Activated CD4-positive, alpha-beta T cell treated with anti-CD3 and anti-CD28 coated beads, Interleukin-2, amount 50 U/mL, for 48 hours (primary cell): ENCODE results near the gene RUVBL1.

Source experiments
- DNase-seq, 2 experiments: peaks; one replicate each; pipeline ENCODE4 v3.0.0-alpha.2; 2020

The RUVBL1 gene

DNA sequence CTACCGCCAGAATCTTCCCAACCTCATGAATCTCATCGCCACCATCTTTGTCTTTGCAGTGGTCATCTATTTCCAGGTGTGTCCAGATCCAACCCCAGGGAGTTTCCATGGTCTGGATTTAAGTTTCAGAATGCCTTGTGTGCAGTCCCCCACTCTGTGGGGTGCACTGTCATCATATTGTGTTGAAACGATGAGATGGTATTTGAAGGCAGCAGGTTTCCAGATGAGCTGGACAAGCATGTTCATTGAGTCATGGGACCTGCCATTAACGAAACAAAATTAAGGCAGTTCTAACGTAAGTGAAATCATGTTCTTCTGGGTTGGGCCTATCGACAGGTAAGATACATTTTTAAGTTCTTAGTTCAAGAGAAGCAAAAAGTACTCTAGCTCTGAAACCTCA is 58.6 kb downstream of the RUVBL1 start:
- no peak for DNase-seq

DNA sequence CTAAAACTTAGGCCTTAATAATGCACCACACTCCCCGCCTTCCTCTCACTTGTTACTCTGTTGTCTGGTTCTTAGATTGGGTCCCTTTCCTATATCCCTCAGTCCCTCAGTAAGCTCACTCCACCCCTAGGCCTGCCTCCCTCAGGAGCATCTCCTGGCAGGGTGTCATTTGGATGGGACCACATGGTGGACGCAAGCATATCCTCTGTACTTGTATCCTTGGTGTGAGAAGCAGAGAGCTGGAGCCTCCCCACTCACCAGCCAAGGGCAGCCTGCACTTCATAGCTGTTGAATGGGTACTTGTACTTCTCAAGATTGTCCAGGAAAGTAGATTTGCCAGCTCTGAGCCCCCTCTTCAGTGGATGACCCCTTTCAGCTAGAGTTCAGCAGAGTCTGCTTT is 59.7 kb downstream of the RUVBL1 start:
- no peak for DNase-seq

DNA sequence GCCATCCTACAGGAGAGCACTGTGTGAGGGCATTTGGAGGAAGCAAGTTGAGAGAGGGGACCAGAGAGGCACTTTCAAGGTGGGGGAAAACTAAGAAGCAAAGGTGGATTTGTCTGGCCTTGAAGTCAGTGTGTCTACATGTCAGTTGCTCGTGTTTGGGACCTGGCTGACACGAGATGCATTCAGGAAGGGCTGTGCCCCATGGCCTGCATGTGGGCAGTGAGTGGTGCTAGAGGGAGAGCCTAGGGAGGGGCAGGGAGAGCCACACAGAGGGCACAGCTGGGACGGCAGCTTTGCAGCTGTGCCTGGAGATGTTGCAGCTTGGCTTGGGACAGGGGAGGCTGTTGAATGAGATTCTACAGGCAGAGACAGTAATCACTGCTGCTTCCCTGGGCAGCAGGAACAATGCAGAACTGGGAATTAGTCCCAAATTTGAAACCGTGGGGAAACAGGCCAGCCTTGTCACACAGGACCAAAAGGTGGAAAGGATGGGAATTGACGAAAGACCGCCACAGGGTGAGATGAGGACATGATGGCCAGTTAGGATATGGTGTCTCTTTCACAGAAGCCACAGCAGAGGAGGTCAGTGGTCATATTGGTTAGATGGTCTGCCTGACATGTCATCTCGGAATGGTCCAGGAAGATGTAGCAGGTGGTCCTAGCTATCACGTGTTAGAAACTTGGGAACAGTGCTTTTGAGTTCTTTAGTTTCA is 61.4 kb downstream of the RUVBL1 start:
- DNase-seq = no peak

DNA sequence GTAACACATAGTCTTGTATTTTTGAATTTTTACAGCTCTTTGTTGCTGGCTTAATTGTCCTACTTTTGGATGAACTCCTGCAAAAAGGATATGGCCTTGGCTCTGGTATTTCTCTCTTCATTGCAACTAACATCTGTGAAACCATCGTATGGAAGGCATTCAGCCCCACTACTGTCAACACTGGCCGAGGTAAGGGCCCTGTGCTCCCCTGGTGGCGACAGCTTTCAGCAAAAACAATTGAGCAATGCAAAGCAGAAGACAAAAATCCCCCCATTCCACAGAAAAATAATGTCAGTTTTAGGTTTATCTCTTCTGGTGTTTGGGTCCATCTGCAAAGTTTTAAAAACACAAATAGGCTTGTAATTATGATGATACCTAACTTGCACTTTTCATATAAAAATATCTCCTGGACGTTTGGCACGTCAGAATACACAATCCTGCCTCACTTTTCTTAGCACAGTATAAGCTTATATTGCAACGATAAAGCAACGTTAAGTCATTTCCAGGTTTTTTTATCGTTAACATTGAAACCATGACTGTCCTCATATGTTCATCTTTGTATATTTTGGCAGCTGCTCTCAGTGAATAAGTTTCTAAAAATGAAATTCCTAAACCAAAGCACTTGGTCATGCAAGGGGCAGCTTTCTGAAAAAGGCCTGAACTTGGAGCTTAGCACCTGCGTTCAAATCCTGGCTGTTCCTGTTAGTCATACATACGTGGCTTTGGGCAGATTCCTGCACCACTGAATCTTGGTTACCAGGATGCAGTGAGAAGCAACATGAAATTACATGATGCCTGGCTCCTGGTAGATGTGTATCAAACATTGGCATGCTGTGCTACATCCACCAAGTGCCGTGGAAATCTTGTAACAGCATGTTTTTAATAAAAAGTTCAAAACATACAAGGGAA is 62.9 kb downstream of the RUVBL1 start:
- no peak for DNase-seq

DNA sequence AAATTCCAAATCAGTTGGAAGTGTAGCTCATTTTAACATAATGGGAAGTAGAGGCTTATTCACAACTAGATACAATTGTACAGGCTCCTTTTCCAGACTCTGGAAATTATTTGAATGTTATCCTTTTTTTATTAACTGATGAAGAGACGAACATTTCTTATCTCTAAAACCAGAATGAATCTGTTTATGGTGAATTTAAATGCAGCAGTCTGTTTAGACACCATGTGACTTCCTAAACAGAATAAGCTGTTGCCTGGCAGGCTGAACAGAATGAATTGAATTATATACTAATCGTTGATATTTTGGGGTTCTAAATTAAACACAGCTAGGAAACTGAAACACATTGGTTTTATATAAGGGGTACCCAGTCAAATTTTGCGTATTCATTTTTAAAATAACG is 67.4 kb downstream of the RUVBL1 start:
- no peak for DNase-seq

DNA sequence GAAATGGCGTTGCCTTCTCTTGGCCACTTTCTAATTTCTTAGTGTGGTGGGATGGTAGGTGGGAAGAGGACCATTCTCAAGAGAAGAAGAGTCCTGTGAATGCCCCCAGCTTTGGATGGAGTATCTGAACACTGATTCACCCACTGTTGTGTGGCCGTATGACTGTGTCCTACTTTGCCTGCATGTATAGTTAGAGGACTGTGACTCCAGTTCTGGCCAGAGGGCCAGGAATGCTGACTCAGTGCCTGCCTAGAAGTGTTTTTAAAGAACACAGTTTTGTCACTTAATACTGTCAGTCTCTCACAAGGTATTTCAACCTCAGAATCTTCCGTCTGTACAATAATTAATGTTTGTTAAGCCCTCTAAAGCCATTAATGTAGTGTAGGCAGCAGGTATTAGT is 69.2 kb downstream of the RUVBL1 start:
- DNase-seq = no peak

DNA sequence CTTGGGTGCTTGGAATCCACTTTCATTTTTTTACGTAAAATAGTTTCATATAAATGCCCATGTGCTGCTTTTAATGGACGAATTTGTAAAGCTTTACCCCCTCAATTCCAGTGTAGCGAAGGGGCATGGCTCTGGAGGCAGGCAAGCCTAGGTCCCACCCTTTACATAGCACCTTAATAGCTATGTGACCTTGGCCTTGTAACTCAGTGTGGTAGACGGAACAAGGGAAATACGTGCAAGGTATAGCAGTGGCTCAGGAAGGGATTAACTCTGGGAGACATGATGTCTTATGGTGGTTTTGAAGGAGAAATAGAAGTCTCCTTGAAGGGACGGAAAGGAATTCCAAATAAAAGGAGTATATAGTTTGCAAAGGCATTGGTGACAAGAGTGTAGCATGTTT is 70.0 kb downstream of the RUVBL1 start:
- DNase-seq = no peak

DNA sequence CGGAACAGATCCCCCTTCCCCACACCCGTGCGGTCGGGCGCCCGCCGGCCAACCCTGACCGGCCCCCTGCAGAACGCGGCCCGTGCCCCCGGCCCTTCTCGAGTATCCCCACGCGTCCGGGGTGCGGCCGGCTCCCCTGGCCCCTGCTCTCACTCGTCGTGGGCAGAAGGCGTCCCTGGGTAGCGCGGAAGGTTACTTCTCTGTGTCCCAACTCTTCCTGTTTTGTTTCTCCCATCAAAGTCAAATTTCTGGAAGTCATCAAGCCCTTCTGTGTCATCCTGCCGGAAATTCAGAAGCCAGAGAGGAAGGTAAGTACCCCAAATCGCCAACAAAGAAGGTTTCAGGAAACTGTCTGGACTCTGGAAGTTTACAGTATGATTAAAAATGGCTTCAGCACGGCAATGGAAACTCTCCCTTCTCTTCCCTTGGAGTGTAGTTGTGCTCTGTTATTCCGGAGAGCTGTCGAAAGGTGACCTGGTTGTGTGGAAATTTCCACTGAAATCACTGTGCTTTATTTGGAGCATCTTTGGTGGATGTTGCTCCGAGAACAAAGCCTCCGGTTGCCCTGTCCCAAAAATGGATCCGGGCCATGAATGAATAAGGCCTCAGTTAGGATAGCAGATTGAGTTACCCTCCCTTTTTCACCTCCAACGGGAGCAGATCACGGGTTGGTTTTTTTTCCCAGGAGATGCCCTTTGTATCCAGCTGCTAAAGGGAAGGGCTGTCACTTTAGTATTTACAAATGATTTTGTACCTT is 70.8 kb downstream of the RUVBL1 start:
- no peak for DNase-seq

DNA sequence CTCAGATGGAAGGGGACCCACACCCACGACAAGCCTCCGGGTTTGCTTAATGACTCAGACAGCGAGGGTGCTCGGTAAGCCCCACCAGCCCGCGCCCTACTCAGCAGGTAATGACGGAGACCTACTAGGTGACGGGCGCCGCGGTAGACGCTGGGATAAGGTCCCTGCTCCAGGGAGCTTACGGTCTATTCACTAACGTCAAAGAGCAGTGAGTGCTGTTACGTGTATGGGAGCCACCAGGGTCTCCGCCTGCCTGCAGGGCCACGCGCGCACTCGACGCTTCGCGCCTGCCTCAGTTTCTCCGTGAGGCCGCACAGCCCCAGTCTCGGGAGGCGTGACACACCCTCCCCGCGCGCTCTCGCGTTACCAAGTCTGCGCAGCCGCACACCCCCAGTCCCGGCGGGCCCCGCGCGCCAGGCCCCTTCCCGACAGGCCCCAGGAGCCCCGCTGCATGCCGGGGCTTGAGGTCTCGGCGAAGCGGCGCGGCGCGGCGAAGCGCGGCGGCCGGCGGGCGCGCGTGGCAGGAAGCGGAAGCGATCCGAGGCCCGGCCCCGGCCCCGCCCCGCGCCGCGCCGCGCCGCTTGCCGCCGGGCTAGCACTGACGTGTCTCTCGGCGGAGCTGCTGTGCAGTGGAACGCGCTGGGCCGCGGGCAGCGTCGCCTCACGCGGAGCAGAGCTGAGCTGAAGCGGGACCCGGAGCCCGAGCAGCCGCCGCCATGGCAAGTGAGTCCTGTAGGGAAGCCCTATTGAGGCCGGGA is 71.6 kb downstream of the RUVBL1 start, which contains the start of gene SEC61A1:
SEC61A1 (plus strand) TSS at position 601 of the 758 bp plus-strand sequence; CDS start at position 717, 116 bp downstream.
- DNase-seq = peak; percentile 93 to 95

DNA sequence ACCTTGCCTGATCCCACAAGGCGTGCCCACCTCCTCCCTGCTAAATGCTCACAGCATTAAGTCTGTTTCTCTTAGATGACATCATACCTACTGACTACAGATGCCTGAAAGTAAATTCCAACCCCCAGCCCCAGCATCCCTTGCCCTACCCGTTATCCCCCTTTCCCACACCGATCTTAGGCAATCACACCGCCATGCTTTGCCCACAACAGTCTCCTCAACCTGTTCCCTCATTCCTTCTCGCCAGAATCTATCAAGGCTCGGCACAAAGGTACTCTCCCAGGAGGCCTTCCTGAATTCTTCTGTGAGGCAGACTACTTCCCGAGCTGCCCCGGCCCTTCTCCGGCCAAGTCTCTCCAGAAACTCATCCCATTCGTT is 72.2 kb downstream of the RUVBL1 start:
- no peak for DNase-seq

DNA sequence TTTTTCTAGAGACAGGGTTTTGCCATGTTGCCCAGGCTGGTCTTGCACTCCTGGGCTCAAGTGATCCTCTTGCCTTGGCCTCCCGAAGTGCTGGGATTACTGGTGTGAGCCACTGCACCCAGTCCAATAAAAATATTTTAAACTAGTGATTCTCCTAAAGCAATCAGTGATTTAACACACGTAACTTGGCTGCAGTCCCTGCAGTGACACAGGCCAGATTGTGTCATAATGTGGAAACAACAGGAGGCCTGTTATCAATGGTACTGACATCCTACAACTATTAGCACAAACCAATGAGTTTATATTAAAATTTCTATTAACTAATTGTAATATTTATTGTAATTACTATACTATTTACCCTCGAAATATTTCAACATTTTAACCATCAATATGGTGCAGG is 73.0 kb downstream of the RUVBL1 start:
- DNase-seq = no peak

DNA sequence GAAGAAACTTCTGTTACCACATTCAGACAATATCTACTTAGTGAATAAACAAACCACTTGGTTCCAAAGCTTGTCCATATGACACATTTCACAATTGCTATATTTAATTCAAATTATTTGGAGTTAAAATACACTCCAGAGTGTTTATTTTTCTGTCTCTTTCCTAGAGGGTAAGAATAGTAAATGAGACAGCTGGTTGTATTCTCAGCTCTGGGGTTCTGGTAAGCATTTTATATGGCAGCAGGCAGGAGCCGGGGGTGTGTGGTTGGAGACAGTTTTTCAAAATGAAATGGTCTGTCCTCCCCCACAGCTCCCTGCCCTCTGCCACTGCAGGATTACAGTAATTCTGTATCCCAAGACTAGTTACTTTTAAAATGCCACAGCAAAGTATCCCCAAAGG is 82.3 kb downstream of the RUVBL1 start:
- no peak for DNase-seq

DNA sequence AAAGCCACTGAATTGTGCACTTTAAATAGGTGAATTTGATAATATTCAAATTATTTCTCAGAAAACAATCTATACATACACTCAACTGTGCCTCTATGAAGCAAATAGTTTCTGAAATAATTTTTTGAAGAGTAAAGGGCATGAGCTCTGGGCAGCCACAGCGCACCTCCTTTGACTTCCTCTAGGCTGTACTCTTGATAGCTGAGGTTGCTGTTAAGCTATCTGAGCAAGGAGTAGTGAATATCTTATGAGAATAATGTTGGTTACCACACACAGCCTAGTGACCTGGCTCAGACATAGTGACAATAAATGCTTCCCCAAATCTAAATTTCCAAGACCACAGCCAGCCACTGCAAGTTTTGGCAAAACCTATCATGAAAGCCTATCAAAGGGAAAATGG is 83.0 kb downstream of the RUVBL1 start:
- no peak for DNase-seq

DNA sequence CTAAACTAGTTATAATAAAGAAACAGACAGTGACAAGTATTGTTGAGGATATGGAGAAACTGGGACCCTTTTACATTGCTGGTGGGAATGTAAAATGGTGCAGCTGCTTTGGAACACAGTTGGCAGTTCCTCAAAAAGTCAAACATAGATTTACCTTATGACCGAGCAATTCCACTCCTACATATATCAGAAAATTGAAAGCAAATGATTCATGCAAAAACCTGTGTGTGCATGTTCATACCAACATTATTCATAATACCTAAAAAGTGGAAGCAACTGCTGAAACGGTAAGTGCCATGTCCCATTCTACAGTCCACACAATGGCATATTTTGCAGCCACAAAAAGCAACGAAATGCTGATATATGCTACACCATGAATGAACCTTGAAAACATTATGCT is 83.6 kb downstream of the RUVBL1 start:
- DNase-seq = no peak

DNA sequence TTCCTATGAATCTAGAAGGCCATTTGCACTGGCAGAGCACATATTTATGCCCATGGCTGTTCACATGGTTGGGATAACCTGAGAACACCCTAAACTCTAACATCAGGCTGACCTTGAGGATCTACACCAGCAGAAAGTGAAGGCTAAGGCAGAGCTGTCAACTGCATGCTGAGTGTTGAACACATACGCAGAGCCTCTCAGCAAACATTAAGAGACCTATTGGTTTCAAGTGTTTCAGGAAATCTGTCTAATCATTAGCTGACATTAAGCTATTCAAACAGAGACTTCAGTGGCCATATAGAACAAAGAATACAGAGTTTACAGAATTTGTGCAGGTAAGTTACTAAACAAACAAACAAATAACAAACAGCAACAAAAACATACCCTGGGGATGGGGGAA is 87.5 kb downstream of the RUVBL1 start:
- no peak for DNase-seq

DNA sequence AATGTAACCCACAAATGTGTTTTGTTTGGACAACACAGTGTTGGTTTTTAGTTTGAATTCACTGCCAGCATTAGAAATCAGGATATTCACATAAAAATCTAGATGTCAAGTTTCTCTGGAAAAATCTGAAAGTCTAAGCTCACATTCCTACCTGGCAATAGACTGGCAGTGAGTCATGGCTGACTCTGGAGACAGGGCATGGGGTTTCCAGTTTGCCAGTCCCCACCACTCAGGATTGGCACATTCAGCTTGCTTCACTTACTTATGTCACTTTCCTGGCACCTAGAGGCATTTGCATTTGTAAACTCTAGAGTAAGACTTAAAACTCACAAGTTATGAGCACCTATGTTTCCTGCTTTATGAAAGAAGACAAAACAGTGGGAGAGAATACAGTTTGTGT is 90.5 kb downstream of the RUVBL1 start:
- DNase-seq = no peak
